Caco-2 (cell line): ENCODE data around the gene KLHL29. TPM values are rescaled to one million over a fixed set of nuclear protein-coding genes. Genes with fewer than 3 reads are reported as not detected.

Experiments
- BruUV-seq: library from RNA; stranded (reverse); fragments of 400-500 nt; replicated peaks from 2 replicates; lab custom pipeline; 2021; lab: Mats Ljungman, UMichigan
- CTCF ChIA-PET: fragments of 300-600 bp; sonication (Branson Sonifier 250); formaldehyde crosslinking; loops from one replicate; lab custom pipeline; 2022; ENCODE audit warnings: antibody characterized with exemption; lab: Charles Lee
- POLR2A ChIA-PET: fragments of 300-600 bp; sonication (Branson Sonifier 250); formaldehyde crosslinking; loops from one replicate; lab custom pipeline; 2022; ENCODE audit warnings: antibody characterized with exemption; lab: Charles Lee
- DNase-seq, 2 experiments: peaks; one replicate each; pipeline versions ENCODE4 v3.0.0 to v3.0.0-alpha.2; 2020 to 2022
- H3K27me3 ChIP-seq: replicated peaks from 2 replicates; pipeline ENCODE4 v1.6.0; 2011; ENCODE audit warnings: low read length; ENCODE audit not compliant: control insufficient read depth, insufficient read depth
- H3K36me3 ChIP-seq: 2 replicates; pipeline ENCODE4 v1.5.1; 2011; ENCODE audit warnings: low read length; ENCODE audit not compliant: control insufficient read depth, insufficient read depth
- H3K4me1 ChIP-seq: fragments of 250-450 bp; sonication (Bioruptor Pico); 2 replicates; pipeline ENCODE4 v1.5.1; 2020; ENCODE audit warnings: mild to moderate bottlenecking
- H3K4me3 ChIP-seq: 2 replicates; pipeline ENCODE4 v1.5.1; 2011; ENCODE audit warnings: low read depth, mild to moderate bottlenecking, control low read depth, low read length
- H3K9me3 ChIP-seq: fragments of 250-450 bp; sonication (Bioruptor Pico); 2 replicates; pipeline ENCODE4 v1.5.1; 2020; ENCODE audit warnings: mild to moderate bottlenecking, moderate library complexity
- H3K27ac Mint-ChIP-seq: one replicate; pipeline ENCODE4 v1.8.0; 2022; ENCODE audit warnings: mixed read lengths; ENCODE audit not compliant: unreplicated experiment
- H3K27me3 Mint-ChIP-seq: one replicate; pipeline ENCODE4 v1.8.0; 2022; ENCODE audit warnings: mixed read lengths; ENCODE audit not compliant: insufficient read depth, unreplicated experiment
- H3K36me3 Mint-ChIP-seq: one replicate; pipeline ENCODE4 v1.8.0; 2022; ENCODE audit warnings: mild to moderate bottlenecking, mixed read lengths; ENCODE audit not compliant: insufficient read depth, unreplicated experiment
- H3K4me1 Mint-ChIP-seq: one replicate; pipeline ENCODE4 v1.8.0; 2022; ENCODE audit warnings: low read depth, mixed read lengths; ENCODE audit not compliant: unreplicated experiment
- H3K4me3 Mint-ChIP-seq: one replicate; pipeline ENCODE4 v1.8.0; 2022; ENCODE audit warnings: mild to moderate bottlenecking, moderate library complexity, mixed read lengths; ENCODE audit not compliant: unreplicated experiment
- H3K9me3 Mint-ChIP-seq: one replicate; pipeline ENCODE4 v1.8.0; 2022; ENCODE audit warnings: mixed read lengths; ENCODE audit not compliant: unreplicated experiment
- intact Hi-C: fragments of 100-400 bp; cut with micrococcal nuclease; formaldehyde crosslinking; loops from one replicate; pipeline ENCODE4 v1.10.0; 2022; ENCODE audit not compliant: unreplicated experiment
- total RNA-seq: library from RNA; stranded (reverse); gene quantifications from 2 replicates; pipeline ENCODE4 v1.2.3, GENCODE V29; 2022
- TF ChIP-seq, protein P1 (sequence below), 2 experiments: fragments of 200-600 bp in 1 of 2; IDR thresholded peaks; 1 replicate in 1 of 2; 2 replicates in 1 of 2; pipeline versions ENCODE4 v1.5.1 to v1.8.0; 2011 to 2022; ENCODE audit warnings: antibody characterized with exemption in 1 of 2, control low read depth in 1 of 2, inconsistent platforms in 1 of 2, low read depth in 1 of 2, low read length in 1 of 2, mild to moderate bottlenecking in 1 of 2, moderate library complexity in 1 of 2; ENCODE audit not compliant: insufficient read depth in 1 of 2, severe bottlenecking in 1 of 2, unreplicated experiment in 1 of 2

Gene KLHL29
- total RNA-seq, 1 experiment from 2014 or later = 0.61 TPM

GRCh38 chr2:23351388-23352141 lies 33.4 kb upstream of the KLHL29 start:
- H3K4me1 Mint-ChIP-seq = no peaks in the 10 kb centered on the region
- H3K4me1 ChIP-seq = no peaks in the 10 kb centered on the region
- peaks cover 23% of the 10 kb centered on the region for H3K27me3 Mint-ChIP-seq
- ChIA-PET POLR2A (no interaction called here), CTCF (no interaction called here)
- H3K27me3 ChIP-seq = no peaks in the 10 kb centered on the region; the same call in none of the 2 replicates
- H3K36me3 Mint-ChIP-seq = no peaks in the 10 kb centered on the region
- H3K9me3 Mint-ChIP-seq = peaks cover 4% of the 10 kb centered on the region
- no peaks in the 10 kb centered on the region for H3K9me3 ChIP-seq
- no peak overlapping the region for H3K27ac Mint-ChIP-seq
- H3K4me3 Mint-ChIP-seq = no peak overlapping the region
- TF ChIP-seq, protein P1, sequence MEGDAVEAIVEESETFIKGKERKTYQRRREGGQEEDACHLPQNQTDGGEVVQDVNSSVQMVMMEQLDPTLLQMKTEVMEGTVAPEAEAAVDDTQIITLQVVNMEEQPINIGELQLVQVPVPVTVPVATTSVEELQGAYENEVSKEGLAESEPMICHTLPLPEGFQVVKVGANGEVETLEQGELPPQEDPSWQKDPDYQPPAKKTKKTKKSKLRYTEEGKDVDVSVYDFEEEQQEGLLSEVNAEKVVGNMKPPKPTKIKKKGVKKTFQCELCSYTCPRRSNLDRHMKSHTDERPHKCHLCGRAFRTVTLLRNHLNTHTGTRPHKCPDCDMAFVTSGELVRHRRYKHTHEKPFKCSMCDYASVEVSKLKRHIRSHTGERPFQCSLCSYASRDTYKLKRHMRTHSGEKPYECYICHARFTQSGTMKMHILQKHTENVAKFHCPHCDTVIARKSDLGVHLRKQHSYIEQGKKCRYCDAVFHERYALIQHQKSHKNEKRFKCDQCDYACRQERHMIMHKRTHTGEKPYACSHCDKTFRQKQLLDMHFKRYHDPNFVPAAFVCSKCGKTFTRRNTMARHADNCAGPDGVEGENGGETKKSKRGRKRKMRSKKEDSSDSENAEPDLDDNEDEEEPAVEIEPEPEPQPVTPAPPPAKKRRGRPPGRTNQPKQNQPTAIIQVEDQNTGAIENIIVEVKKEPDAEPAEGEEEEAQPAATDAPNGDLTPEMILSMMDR (IDR thresholded peaks at IDR 0.05; ENCODE audit: insufficient read depth in 1 of 2, low read depth in 1 of 2, low read length in 1 of 2, severe bottlenecking in 1 of 2, unreplicated experiment in 1 of 2) = peak; percentile 83 to 86
- intact Hi-C loops = loop anchor here (1.0 to 5.0 kb wide), 4 partner anchors 152 to 447 kb away; no protein-coding TSS in a partner anchor
- peak; percentile 70 to 74 for DNase-seq
- H3K4me3 ChIP-seq = no peak overlapping the region
- BruUV-seq = no TSS peak
- no peaks in the 10 kb centered on the region for H3K36me3 ChIP-seq

- H3K27me3 Mint-ChIP-seq = peaks cover 17% of the 10 kb centered on the region
- DNase-seq = no peak
- H3K36me3 Mint-ChIP-seq = no peaks in the 10 kb centered on the region
- H3K36me3 ChIP-seq = no peaks in the 10 kb centered on the region
- no TSS peak for BruUV-seq
- ChIA-PET POLR2A (no interaction called here), CTCF (no interaction called here)
- H3K4me1 ChIP-seq = no peaks in the 10 kb centered on the region
- H3K4me1 Mint-ChIP-seq = peaks cover under 1% of the 10 kb centered on the region
- no peak overlapping the region for H3K4me3 ChIP-seq
- intact Hi-C loops = loop anchor here (5.0 kb wide), 1 partner anchor 352 kb away; no protein-coding TSS in a partner anchor
- H3K9me3 ChIP-seq = no peaks in the 10 kb centered on the region
- no peak overlapping the region for H3K27ac Mint-ChIP-seq
- H3K4me3 Mint-ChIP-seq = no peak overlapping the region
- H3K27me3 ChIP-seq = no peaks in the 10 kb centered on the region; the same call in none of the 2 replicates
- TF ChIP-seq, protein P1 (IDR thresholded peaks at IDR 0.05; ENCODE audit: insufficient read depth in 1 of 2, low read depth in 1 of 2, low read length in 1 of 2, severe bottlenecking in 1 of 2, unreplicated experiment in 1 of 2) = no peak
- H3K9me3 Mint-ChIP-seq = no peaks in the 10 kb centered on the region
Observed at GRCh38 chr2:23354554-23354953, 30.4 kb upstream of the KLHL29 start.

DNA sequence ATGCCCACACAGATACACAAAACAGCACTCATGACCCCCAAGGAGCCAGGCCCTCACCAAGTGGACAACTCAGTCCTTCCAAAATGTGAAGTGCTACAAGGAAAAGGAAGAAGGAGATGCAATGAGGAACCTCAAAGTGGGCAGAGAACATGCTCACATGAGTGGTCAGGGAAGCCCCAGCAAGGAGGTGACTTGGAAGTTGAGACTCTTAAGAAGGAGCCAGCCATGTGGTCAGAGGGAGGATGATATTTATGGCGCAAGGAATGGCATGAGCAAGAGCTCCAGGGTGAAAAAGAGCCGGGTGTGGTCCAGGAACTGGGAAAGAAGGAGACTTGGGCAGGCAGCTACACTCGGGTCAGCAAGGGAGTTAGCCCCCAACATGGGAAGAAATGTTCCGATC lies 30.0 kb upstream of the KLHL29 start:
- intact Hi-C loops = no loop called here

More for the DNA sequence above, 30.0 kb upstream of the KLHL29 start:
- H3K36me3 ChIP-seq = no peaks in the 10 kb centered on the region
- ChIA-PET CTCF (no interaction called here), POLR2A (no interaction called here)
- no peaks in the 10 kb centered on the region; the same call in none of the 2 replicates for H3K27me3 ChIP-seq
- H3K4me1 Mint-ChIP-seq = peaks cover 5% of the 10 kb centered on the region
- DNase-seq = no peak
- TF ChIP-seq, protein P1 (IDR thresholded peaks at IDR 0.05; ENCODE audit: insufficient read depth in 1 of 2, low read depth in 1 of 2, low read length in 1 of 2, severe bottlenecking in 1 of 2, unreplicated experiment in 1 of 2) = no peak
- H3K9me3 ChIP-seq = no peaks in the 10 kb centered on the region
- H3K9me3 Mint-ChIP-seq = no peaks in the 10 kb centered on the region
- H3K4me1 ChIP-seq = peaks cover 4% of the 10 kb centered on the region
- no peak overlapping the region for H3K27ac Mint-ChIP-seq
- H3K4me3 ChIP-seq = no peak overlapping the region
- no peaks in the 10 kb centered on the region for H3K36me3 Mint-ChIP-seq
- no TSS peak for BruUV-seq
- H3K4me3 Mint-ChIP-seq = no peak overlapping the region
- peaks cover 17% of the 10 kb centered on the region for H3K27me3 Mint-ChIP-seq
